ENCODE data around the gene GSDMA. TPM values are rescaled to one million over a fixed set of nuclear protein-coding genes. Genes with fewer than 3 reads are reported as not detected.

Gene GSDMA
- total and polyA plus RNA-seq, 9 of the 15 experiments (the other 6 are each of a cell fraction or from before 2014, with no cell fraction given), result 0.04 to 0.13 (median 0.07) TPM; not detected in 2

DNA sequence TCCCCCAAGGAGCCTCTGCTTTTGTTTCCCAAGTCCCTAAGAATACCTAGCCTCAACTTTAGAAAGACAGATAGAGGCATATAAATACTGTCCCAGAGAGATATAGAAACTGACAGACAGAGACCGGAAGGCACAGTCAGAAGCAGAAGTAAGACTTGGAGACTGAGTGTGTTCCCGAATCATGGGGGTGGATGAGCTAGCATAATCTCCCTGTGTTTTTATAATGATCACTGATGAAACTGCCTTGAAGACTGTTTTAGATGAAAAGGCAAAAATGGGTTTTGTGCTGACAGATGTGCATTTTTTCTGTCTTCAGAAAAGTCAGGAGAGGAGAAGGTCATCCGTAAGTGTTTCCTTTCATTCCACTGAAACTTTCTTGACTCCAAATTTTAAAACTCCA is 9.5 kb downstream of the GSDMA start:
- intact Hi-C loops (cut with micrococcal nuclease) (no loop called here), in situ Hi-C loops (cut with MboI) (no loop called here)
- no peaks in the 10 kb centered on the region for H4K20me1 ChIP-seq (replicated peaks; ENCODE audit: control insufficient read depth, insufficient read depth, low read length)
- peak in 2 of 4 experiments; percentile 51 to 57 for DNase-seq (ENCODE audit: extremely low read depth in 1 of 4, low spot score in 3 of 4)
- peak overlapping the region; percentile 90 for H2AFZ ChIP-seq (ENCODE audit: low read depth, low read length)
- BruUV-seq (replicated peaks), result no TSS peak
- no peaks in the 10 kb centered on the region for H3K79me2 ChIP-seq (ENCODE audit: control insufficient read depth, insufficient read depth, low read length)
- ChIA-PET CTCF (ENCODE audit: low intra/inter-chr PET ratio) (no interaction called here), POLR2A (interaction anchor here (0.6 to 2.7 kb wide), 4 partner anchors 8 to 15 kb away, joined by 3 to 16 read pairs (median 6); partner anchors contain the start of gene PSMD3)
- no peaks in the 10 kb centered on the region for H3K36me3 ChIP-seq (ENCODE audit: control insufficient read depth, insufficient read depth, low read length)
- H3K9me3 ChIP-seq (replicated peaks; ENCODE audit: control insufficient read depth, insufficient read depth, low read depth, low read length), result no peaks in the 10 kb centered on the region
- peaks cover 17 to 19% of the 10 kb centered on the region in 2 experiments for H3K4me1 ChIP-seq (replicated peaks in 1 of 2; ENCODE audit: control insufficient read depth in 2 of 2, insufficient read depth in 2 of 2, low read length in 2 of 2)
- peak overlapping the region; percentile 69 for H3K27ac ChIP-seq (ENCODE audit: extremely low read depth, low read depth, low read length)
- no peaks in the 10 kb centered on the region for H3K9me1 ChIP-seq (ENCODE audit: control insufficient read depth, insufficient read depth, low read length)
- H3K9ac ChIP-seq (ENCODE audit: insufficient read depth in 1 of 2, low read depth in 2 of 2, low read length in 2 of 2), result peak overlapping the region in 1 of 2 experiments; percentile 42; a peak in 2 of 4 replicates
- peak overlapping the region; percentile 8; the same call in 1 of the 2 replicates for H3K4me3 ChIP-seq
- peak overlapping the region; percentile 42 for H3K4me2 ChIP-seq (ENCODE audit: insufficient read depth, low read length)
- peak; percentile 35 for FAIRE-seq
- ATAC-seq, result peak; percentile 77
- H3K27me3 ChIP-seq (ENCODE audit: control insufficient read depth in 2 of 2, insufficient read depth in 2 of 2, low read length in 2 of 2), result no peaks in the 10 kb centered on the region
- 15% methylated on average over 3 of the region's 3 CpGs for WGBS (ENCODE audit: insufficient coverage, low coverage, missing lambda C conversion rate)
- peak; percentile 90 for TF ChIP-seq ZNF316 (IDR thresholded peaks at IDR 0.05)
- TF ChIP-seq MEIS2 (IDR thresholded peaks at IDR 0.05; ENCODE audit: partially characterized antibody), result peak; percentile 63
- TF ChIP-seq SMARCA4 (IDR thresholded peaks at IDR 0.05), result peak; percentile 46; the same call in 1 of the 2 replicates
- peak; percentile 44; the same call in 1 of the 2 replicates for TF ChIP-seq MAFF (IDR thresholded peaks at IDR 0.05; ENCODE audit: low read length)
- TF ChIP-seq, protein P1, sequence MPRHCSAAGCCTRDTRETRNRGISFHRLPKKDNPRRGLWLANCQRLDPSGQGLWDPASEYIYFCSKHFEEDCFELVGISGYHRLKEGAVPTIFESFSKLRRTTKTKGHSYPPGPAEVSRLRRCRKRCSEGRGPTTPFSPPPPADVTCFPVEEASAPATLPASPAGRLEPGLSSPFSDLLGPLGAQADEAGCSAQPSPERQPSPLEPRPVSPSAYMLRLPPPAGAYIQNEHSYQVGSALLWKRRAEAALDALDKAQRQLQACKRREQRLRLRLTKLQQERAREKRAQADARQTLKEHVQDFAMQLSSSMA (CRISPR knock-in tag; IDR thresholded peaks at IDR 0.05), result no peak
- 0 out of 2 replicates have a peak, but pooled peaks have one; percentile 13 for TF ChIP-seq EP300 (IDR thresholded peaks at IDR 0.05; ENCODE audit: low read length)
- TF ChIP-seq NFE2 (IDR thresholded peaks at IDR 0.05; ENCODE audit: low read depth), result peak; percentile 78
- TF ChIP-seq ARID1B (IDR thresholded peaks at IDR 0.05), result peak; percentile 56
- no peak for TF ChIP-seq ZNF79 (CRISPR knock-in tag; IDR thresholded peaks at IDR 0.05; ENCODE audit: low read depth)
- TF ChIP-seq, protein P2, sequence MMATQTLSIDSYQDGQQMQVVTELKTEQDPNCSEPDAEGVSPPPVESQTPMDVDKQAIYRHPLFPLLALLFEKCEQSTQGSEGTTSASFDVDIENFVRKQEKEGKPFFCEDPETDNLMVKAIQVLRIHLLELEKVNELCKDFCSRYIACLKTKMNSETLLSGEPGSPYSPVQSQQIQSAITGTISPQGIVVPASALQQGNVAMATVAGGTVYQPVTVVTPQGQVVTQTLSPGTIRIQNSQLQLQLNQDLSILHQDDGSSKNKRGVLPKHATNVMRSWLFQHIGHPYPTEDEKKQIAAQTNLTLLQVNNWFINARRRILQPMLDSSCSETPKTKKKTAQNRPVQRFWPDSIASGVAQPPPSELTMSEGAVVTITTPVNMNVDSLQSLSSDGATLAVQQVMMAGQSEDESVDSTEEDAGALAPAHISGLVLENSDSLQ (IDR thresholded peaks at IDR 0.05), result peak; percentile 66
- TF ChIP-seq TAL1 (IDR thresholded peaks at IDR 0.05), result 0 out of 2 replicates have a peak, but pooled peaks have one; percentile 7
- no peak for TF ChIP-seq MTA1 (IDR thresholded peaks at IDR 0.05; ENCODE audit: borderline replicate concordance)
- TF ChIP-seq, protein P3, sequence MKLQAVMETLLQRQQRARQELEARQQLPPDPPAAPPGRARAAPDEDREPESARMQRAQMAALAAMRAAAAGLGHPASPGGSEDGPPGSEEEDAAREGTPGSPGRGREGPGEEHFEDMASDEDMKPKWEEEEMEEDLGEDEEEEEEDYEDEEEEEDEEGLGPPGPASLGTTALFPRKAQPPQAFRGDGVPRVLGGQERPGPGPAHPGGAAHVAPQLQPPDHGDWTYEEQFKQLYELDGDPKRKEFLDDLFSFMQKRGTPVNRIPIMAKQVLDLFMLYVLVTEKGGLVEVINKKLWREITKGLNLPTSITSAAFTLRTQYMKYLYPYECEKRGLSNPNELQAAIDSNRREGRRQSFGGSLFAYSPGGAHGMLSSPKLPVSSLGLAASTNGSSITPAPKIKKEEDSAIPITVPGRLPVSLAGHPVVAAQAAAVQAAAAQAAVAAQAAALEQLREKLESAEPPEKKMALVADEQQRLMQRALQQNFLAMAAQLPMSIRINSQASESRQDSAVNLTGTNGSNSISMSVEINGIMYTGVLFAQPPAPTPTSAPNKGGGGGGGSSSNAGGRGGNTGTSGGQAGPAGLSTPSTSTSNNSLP (IDR thresholded peaks at IDR 0.05; ENCODE audit: borderline replicate concordance, low read depth, low read length), result 0 out of 2 replicates have a peak, but pooled peaks have one; percentile 20
- no peak for TF ChIP-seq OTX1 (CRISPR knock-in tag; IDR thresholded peaks at IDR 0.05)
- TF ChIP-seq MAFK (IDR thresholded peaks at IDR 0.05; ENCODE audit: low read length), result peak; percentile 49
- peak; percentile 84 for TF ChIP-seq MAFG (tag; conservative IDR thresholded peaks at IDR 0.05)
- TF ChIP-seq HCFC1 (IDR thresholded peaks at IDR 0.05; ENCODE audit: low read depth, low read length), result no peak
- TF ChIP-seq, protein P4, sequence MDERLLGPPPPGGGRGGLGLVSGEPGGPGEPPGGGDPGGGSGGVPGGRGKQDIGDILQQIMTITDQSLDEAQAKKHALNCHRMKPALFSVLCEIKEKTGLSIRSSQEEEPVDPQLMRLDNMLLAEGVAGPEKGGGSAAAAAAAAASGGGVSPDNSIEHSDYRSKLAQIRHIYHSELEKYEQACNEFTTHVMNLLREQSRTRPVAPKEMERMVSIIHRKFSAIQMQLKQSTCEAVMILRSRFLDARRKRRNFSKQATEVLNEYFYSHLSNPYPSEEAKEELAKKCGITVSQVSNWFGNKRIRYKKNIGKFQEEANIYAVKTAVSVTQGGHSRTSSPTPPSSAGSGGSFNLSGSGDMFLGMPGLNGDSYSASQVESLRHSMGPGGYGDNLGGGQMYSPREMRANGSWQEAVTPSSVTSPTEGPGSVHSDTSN (CRISPR knock-in tag; IDR thresholded peaks at IDR 0.05; ENCODE audit: low read depth), result no peak
- TF ChIP-seq, protein P4 (tag; conservative IDR thresholded peaks at IDR 0.05; ENCODE audit: low read depth), result 0 out of 2 replicates have a peak, but pooled peaks have one; percentile 30
- TF ChIP-seq ADNP (tag; IDR thresholded peaks at IDR 0.05), result no peak

All from K562 (cell line).